ENCODE data around the gene BANF2. TPM values are rescaled to one million over a fixed set of nuclear protein-coding genes. Genes with fewer than 3 reads are reported as not detected.

Gene BANF2
- total and polyA plus RNA-seq, 2 experiments from 2014 or later: not detected

DNA sequence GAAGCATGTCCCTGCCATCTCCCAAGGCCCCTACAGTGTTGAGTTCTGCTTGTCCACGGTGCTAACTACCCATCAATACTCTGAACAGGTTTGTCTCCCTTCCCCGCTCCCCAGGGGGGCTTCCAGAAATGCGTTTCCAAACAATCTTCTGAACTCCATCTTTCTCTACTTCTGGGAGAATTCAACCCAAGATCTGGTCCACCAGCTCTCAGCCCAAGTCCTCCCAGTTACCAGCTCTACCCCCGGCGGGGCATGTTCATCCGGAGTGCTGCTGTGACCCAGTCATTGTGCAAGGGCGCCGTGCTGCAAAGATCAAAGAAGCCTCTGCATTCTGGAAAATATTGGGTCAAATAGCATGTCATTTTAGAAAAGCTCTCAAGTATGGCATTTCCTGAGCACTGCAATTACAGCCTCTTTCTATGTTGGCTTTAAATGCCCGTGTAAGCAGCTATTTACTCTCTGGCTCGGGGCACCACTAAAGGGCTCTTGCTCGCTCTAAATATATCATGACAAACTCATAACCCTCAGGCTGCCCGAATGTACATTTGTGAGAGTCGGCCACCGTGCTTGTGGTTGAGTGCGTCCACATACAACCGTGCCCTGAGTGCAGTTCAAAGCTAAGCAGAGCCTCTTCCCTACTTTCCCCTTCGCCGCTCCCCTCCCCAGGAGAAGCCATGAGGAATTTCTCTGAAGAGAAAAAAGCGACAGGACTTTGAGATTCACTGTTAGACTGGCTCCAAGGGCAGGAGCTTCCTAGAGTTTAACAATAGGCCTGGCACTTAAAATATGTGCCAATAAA is 71.6 kb downstream of the BANF2 start:
- H3K79me2 ChIP-seq (replicated peaks; ENCODE audit: insufficient read depth): no peaks in the 10 kb centered on the region
- peaks cover 8% of the 10 kb centered on the region; the same call in 1 of the 2 replicates for H3K4me1 ChIP-seq (ENCODE audit: insufficient read depth)
- DNase-seq (ENCODE audit: low spot score): no peak
- H3K27ac ChIP-seq (ENCODE audit: low read depth): no peak overlapping the region
- H3K27ac Mint-ChIP-seq: no peak overlapping the region
- no peaks in the 10 kb centered on the region for H3K36me3 ChIP-seq (ENCODE audit: insufficient read depth)
- H2AFZ ChIP-seq: peak overlapping the region; percentile 80
- peaks cover 15% of the 10 kb centered on the region for H3K4me1 Mint-ChIP-seq
- TF ChIP-seq EZH2phosphoT487 (IDR thresholded peaks at IDR 0.05; ENCODE audit: unreplicated experiment) (no peak), EZH2 (IDR thresholded peaks at IDR 0.05; ENCODE audit: low read depth, unreplicated experiment) (no peak), ZNF331 (CRISPR knock-in tag; IDR thresholded peaks at IDR 0.05; ENCODE audit: low read depth) (no peak), NANOG (IDR thresholded peaks at IDR 0.05; ENCODE audit: borderline replicate concordance) (no peak), STAT1 (IDR thresholded peaks at IDR 0.05; ENCODE audit: unreplicated experiment) (no peak)
- no peaks in the 10 kb centered on the region for H3K36me3 Mint-ChIP-seq (ENCODE audit: low read depth)
- no peak overlapping the region for H3K4me2 ChIP-seq
- H3K27me3 ChIP-seq (ENCODE audit: insufficient read depth): no peaks in the 10 kb centered on the region
- H3K4me3 ChIP-seq: no peak overlapping the region
- peaks cover 1% of the 10 kb centered on the region; the same call in 2 of the 3 replicates for H3K9me3 Mint-ChIP-seq
- peak; percentile 29; the same call in 2 of the 3 replicates for ATAC-seq
- no peaks in the 10 kb centered on the region for H3K9me2 ChIP-seq (ENCODE audit: insufficient read depth)
- H3K27me3 Mint-ChIP-seq (ENCODE audit: insufficient read depth, low read depth, poor library complexity): no peaks in the 10 kb centered on the region
- H3K4me3 Mint-ChIP-seq: no peak overlapping the region
- no peaks in the 10 kb centered on the region for H3F3A ChIP-seq (replicated peaks; ENCODE audit: low read depth)
- no peaks in the 10 kb centered on the region for H4K20me1 ChIP-seq (replicated peaks; ENCODE audit: insufficient read depth)

DNA sequence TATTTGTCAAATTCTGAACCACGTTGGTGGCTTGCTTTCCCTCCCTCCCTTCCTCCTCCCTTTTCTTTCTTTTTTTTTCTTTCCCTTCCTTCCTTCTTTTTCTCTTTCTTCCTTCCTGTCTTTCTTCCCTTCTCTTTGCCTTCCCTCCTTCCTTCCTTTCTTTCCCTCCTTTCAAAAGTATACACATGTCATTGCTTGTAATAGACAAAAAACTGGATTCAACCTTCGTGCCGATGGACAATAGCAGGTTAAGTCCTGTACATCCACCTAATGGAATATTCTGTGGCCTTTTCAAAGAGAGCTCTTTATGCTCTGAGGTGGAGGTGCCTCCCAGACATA is 72.2 kb downstream of the BANF2 start:
- H4K20me1 ChIP-seq (replicated peaks; ENCODE audit: insufficient read depth): no peaks in the 10 kb centered on the region
- H3K36me3 ChIP-seq (ENCODE audit: insufficient read depth): no peaks in the 10 kb centered on the region
- Mint-ChIP-seq H3K27me3 (ENCODE audit: insufficient read depth, low read depth, poor library complexity) (no peaks in the 10 kb centered on the region), H3K36me3 (ENCODE audit: low read depth) (peaks cover 5% of the 10 kb centered on the region; the same call in 2 of the 3 replicates), H3K4me3 (no peak overlapping the region), H3K4me1 (peaks cover 11% of the 10 kb centered on the region), H3K27ac (no peak overlapping the region), H3K9me3 (peaks cover 7% of the 10 kb centered on the region)
- no peak overlapping the region for H3K27ac ChIP-seq (ENCODE audit: low read depth)
- peaks cover 8% of the 10 kb centered on the region; the same call in 1 of the 2 replicates for H3K4me1 ChIP-seq (ENCODE audit: insufficient read depth)
- ATAC-seq (no peak), DNase-seq (ENCODE audit: low spot score) (no peak)
- no peaks in the 10 kb centered on the region for H3F3A ChIP-seq (replicated peaks; ENCODE audit: low read depth)
- no peak overlapping the region for H3K4me2 ChIP-seq
- H3K27me3 ChIP-seq (ENCODE audit: insufficient read depth): no peaks in the 10 kb centered on the region
- no peaks in the 10 kb centered on the region for H3K9me2 ChIP-seq (ENCODE audit: insufficient read depth)
- H3K79me2 ChIP-seq (replicated peaks; ENCODE audit: insufficient read depth): no peaks in the 10 kb centered on the region
- peak overlapping the region; percentile 80 for H2AFZ ChIP-seq
- H3K4me3 ChIP-seq: no peak overlapping the region
- TF ChIP-seq ZNF331 (CRISPR knock-in tag; IDR thresholded peaks at IDR 0.05; ENCODE audit: low read depth) (no peak), JUNB (IDR thresholded peaks at IDR 0.05; ENCODE audit: unreplicated experiment) (no peak), ZNF114 (CRISPR knock-in tag; IDR thresholded peaks at IDR 0.05) (no peak), STAT1 (IDR thresholded peaks at IDR 0.05; ENCODE audit: unreplicated experiment) (no peak), NANOG (IDR thresholded peaks at IDR 0.05; ENCODE audit: borderline replicate concordance) (no peak), POLR2AphosphoS5 (IDR thresholded peaks at IDR 0.05; ENCODE audit: low read depth) (no peak), CREB1 (CRISPR knock-in tag; IDR thresholded peaks at IDR 0.05; ENCODE audit: low read depth) (no peak), EZH2 (IDR thresholded peaks at IDR 0.05; ENCODE audit: low read depth, unreplicated experiment) (no peak), ETS1 (IDR thresholded peaks at IDR 0.05) (no peak)
- TF ChIP-seq, protein P1, sequence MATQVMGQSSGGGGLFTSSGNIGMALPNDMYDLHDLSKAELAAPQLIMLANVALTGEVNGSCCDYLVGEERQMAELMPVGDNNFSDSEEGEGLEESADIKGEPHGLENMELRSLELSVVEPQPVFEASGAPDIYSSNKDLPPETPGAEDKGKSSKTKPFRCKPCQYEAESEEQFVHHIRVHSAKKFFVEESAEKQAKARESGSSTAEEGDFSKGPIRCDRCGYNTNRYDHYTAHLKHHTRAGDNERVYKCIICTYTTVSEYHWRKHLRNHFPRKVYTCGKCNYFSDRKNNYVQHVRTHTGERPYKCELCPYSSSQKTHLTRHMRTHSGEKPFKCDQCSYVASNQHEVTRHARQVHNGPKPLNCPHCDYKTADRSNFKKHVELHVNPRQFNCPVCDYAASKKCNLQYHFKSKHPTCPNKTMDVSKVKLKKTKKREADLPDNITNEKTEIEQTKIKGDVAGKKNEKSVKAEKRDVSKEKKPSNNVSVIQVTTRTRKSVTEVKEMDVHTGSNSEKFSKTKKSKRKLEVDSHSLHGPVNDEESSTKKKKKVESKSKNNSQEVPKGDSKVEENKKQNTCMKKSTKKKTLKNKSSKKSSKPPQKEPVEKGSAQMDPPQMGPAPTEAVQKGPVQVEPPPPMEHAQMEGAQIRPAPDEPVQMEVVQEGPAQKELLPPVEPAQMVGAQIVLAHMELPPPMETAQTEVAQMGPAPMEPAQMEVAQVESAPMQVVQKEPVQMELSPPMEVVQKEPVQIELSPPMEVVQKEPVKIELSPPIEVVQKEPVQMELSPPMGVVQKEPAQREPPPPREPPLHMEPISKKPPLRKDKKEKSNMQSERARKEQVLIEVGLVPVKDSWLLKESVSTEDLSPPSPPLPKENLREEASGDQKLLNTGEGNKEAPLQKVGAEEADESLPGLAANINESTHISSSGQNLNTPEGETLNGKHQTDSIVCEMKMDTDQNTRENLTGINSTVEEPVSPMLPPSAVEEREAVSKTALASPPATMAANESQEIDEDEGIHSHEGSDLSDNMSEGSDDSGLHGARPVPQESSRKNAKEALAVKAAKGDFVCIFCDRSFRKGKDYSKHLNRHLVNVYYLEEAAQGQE (IDR thresholded peaks at IDR 0.05; ENCODE audit: unreplicated experiment): no peak
